Measurements from ENCODE around the gene CXCL1. TPM values are rescaled to one million over a fixed set of nuclear protein-coding genes. Genes with fewer than 3 reads are reported as not detected.

CXCL1 gene
- polyA plus RNA-seq, 1 experiment: 0.53 TPM

DNA sequence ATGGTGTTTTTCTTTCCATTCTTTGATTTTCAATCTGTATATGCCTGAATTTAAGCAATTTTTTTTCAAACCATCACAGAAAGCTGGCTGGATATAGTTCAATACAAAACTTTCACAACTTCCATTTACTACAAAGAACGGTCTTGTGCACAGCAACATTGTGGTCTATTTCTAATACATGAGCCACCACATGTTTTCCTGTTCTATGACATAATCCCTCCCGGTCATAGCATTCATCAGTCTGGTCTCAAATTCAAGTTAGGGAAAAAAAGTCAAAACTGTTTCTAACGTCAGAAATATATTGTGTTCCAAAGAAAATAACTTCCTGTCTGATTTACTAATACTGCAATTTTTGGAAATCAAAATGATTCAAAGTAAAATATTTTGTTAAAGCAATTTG lies 40.2 kb upstream of the CXCL1 start:
- ChIA-PET CTCF (no interaction called here), POLR2A (no interaction called here)
- Histone ChIP-seq H3K36me3 (ENCODE audit: control insufficient read depth, insufficient read depth, low read length) (no peaks in the 10 kb centered on the region), H3K27me3 (ENCODE audit: control insufficient read depth, insufficient read depth, low read length) (no peaks in the 10 kb centered on the region), H3K4me3 (ENCODE audit: low read depth, low read length) (no peak overlapping the region)
- TF ChIP-seq, protein P1, sequence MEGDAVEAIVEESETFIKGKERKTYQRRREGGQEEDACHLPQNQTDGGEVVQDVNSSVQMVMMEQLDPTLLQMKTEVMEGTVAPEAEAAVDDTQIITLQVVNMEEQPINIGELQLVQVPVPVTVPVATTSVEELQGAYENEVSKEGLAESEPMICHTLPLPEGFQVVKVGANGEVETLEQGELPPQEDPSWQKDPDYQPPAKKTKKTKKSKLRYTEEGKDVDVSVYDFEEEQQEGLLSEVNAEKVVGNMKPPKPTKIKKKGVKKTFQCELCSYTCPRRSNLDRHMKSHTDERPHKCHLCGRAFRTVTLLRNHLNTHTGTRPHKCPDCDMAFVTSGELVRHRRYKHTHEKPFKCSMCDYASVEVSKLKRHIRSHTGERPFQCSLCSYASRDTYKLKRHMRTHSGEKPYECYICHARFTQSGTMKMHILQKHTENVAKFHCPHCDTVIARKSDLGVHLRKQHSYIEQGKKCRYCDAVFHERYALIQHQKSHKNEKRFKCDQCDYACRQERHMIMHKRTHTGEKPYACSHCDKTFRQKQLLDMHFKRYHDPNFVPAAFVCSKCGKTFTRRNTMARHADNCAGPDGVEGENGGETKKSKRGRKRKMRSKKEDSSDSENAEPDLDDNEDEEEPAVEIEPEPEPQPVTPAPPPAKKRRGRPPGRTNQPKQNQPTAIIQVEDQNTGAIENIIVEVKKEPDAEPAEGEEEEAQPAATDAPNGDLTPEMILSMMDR (IDR thresholded peaks at IDR 0.05; ENCODE audit: insufficient read depth, low read depth, low read length): no peak
- no peak for DNase-seq (ENCODE audit: low read depth)

DNA sequence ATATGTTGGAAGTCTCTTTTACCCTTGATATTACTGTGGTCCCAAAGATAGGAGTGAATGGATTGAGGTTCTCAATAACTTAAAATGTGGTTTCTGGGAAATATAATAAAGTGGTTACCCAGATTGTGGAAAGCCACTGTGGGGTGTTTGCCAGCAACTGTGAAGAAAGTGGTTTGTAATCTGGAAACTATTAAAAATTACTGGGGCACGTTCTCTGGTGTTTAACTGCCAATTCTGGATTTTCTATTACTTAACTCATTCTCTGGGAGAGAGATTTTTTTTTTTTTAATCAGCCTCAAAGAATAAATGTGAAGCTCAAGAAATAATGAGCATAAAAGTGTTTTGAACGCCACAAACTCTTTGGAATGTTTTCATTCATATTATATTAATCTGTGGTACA lies 37.6 kb upstream of the CXCL1 start:
- TF ChIP-seq, protein P1 (IDR thresholded peaks at IDR 0.05; ENCODE audit: insufficient read depth, low read depth, low read length): no peak

GRCh38 chr4:73832651-73833237 lies 36.4 kb upstream of the CXCL1 start:
- no peaks in the 10 kb centered on the region for H3K27me3 ChIP-seq (ENCODE audit: control insufficient read depth, insufficient read depth, low read length)
- H3K4me3 ChIP-seq (ENCODE audit: low read depth, low read length): no peak overlapping the region
- no peak for DNase-seq (ENCODE audit: low read depth)
- TF ChIP-seq, protein P1 (IDR thresholded peaks at IDR 0.05; ENCODE audit: insufficient read depth, low read depth, low read length): no peak
- ChIA-PET CTCF (interaction anchor here (0.6 to 1.5 kb wide), 3 partner anchors 11 to 37 kb away, joined by 3 read pairs; no protein-coding TSS in a partner anchor), POLR2A (no interaction called here)
- H3K36me3 ChIP-seq (ENCODE audit: control insufficient read depth, insufficient read depth, low read length): no peaks in the 10 kb centered on the region

More for the DNA sequence above, 37.6 kb upstream of the CXCL1 start:
- Histone ChIP-seq H3K4me3 (ENCODE audit: low read depth, low read length) (no peak overlapping the region), H3K36me3 (ENCODE audit: control insufficient read depth, insufficient read depth, low read length) (no peaks in the 10 kb centered on the region), H3K27me3 (ENCODE audit: control insufficient read depth, insufficient read depth, low read length) (no peaks in the 10 kb centered on the region)
- ChIA-PET POLR2A (no interaction called here), CTCF (interaction anchor here (1.2 kb wide), 1 partner anchor 28 kb away, joined by 3 read pairs; no protein-coding TSS in a partner anchor)
- no peak for DNase-seq (ENCODE audit: low read depth)

GRCh38 chr4:73836373-73837279 lies 32.6 kb upstream of the CXCL1 start, which contains the start of gene CXCL6:
CXCL6 (plus strand) TSS chr4:73836678; CDS start chr4:73836751, 73 bp downstream.
- DNase-seq (ENCODE audit: low read depth): no peak
- peak within 1 kb of the TSS; percentile 37 for H3K4me3 ChIP-seq (ENCODE audit: low read depth, low read length)
- ChIA-PET POLR2A (no interaction called here), CTCF (no interaction called here)
- TF ChIP-seq, protein P1 (IDR thresholded peaks at IDR 0.05; ENCODE audit: insufficient read depth, low read depth, low read length): no peak
- no peaks in the 10 kb centered on the region for H3K27me3 ChIP-seq (ENCODE audit: control insufficient read depth, insufficient read depth, low read length)
- no peaks in the 10 kb centered on the region for H3K36me3 ChIP-seq (ENCODE audit: control insufficient read depth, insufficient read depth, low read length)

DNA sequence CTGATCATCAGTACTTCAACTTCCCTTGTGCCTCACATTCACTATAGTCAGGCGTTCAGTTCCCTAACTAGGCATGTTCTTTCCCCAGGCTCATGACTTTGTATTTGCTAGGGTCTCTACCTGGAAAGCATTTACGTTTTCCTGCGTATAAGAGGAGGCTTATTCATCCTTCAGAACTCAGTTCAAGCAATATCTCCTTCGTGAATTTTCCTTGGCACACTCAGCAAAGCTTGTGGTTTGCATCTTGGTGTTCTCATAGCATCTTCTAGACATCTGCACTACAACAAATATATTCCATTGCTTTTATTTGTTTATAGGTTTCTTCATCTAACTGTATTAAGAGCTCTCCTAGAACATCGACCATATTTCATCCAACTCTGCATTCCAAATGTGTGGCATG lies 30.1 kb upstream of the CXCL1 start:
- H3K27me3 ChIP-seq (ENCODE audit: control insufficient read depth, insufficient read depth, low read length): no peaks in the 10 kb centered on the region
- H3K4me3 ChIP-seq (ENCODE audit: low read depth, low read length): no peak overlapping the region
- no peak for DNase-seq (ENCODE audit: low read depth)
- TF ChIP-seq, protein P1 (IDR thresholded peaks at IDR 0.05; ENCODE audit: insufficient read depth, low read depth, low read length): no peak
- H3K36me3 ChIP-seq (ENCODE audit: control insufficient read depth, insufficient read depth, low read length): no peaks in the 10 kb centered on the region
- ChIA-PET POLR2A (no interaction called here), CTCF (no interaction called here)

Data from BJ (cell line).